HL-60 (cell line): ENCODE measurements around the gene SERPINA9.

Experiments
- DNase-seq, 2 experiments: peaks; one replicate each; pipeline ENCODE4 v3.0.0-alpha.2; 2010 to 2020; ENCODE audit warnings: low read depth in 1 of 2, low spot score in 1 of 2
- H3K27ac ChIP-seq: fragments of 250-450 bp; sonication (Bioruptor Pico); replicated peaks from 2 replicates; pipeline ENCODE4 v1.5.1; 2020; ENCODE audit warnings: mild to moderate bottlenecking, moderate library complexity
- H3K27me3 ChIP-seq: fragments of 250-450 bp; sonication (Bioruptor Pico); 2 replicates; pipeline ENCODE4 v1.5.1; 2021; ENCODE audit warnings: mild to moderate bottlenecking, moderate library complexity; ENCODE audit not compliant: insufficient read depth, poor library complexity, severe bottlenecking
- H3K4me3 ChIP-seq: replicated peaks from 2 replicates; pipeline ENCODE4 v1.5.1; 2011; ENCODE audit warnings: mild to moderate bottlenecking, control low read depth, low read length; ENCODE audit not compliant: insufficient read depth
- GABPA ChIP-seq: IDR thresholded peaks from 2 replicates; pipeline ENCODE4 v1.6.1; 2012; ENCODE audit warnings: low read depth
- POLR2AphosphoS5 ChIP-seq: IDR thresholded peaks from 2 replicates; pipeline ENCODE4 v1.6.1; 2012; ENCODE audit warnings: low read depth
- REST ChIP-seq: IDR thresholded peaks from 2 replicates; pipeline ENCODE4 v1.6.1; 2012; ENCODE audit warnings: low read depth; ENCODE audit not compliant: insufficient replicate concordance
- SPI1 ChIP-seq: IDR thresholded peaks from 2 replicates; pipeline ENCODE4 v1.6.1; 2012; ENCODE audit warnings: low read depth, mild to moderate bottlenecking, borderline replicate concordance
- TF ChIP-seq, protein P1 (sequence below): IDR thresholded peaks from one replicate; pipeline ENCODE4 v1.5.1; 2011; ENCODE audit warnings: low read length, control low read depth, inconsistent platforms; ENCODE audit not compliant: insufficient read depth

The SERPINA9 gene

GRCh38 chr14:94517248-94517640 lies 41.2 kb upstream of the SERPINA9 start:
- no peak for DNase-seq
- Histone ChIP-seq H3K27me3 (no peaks in the 10 kb centered on the region), H3K27ac (no peak overlapping the region), H3K4me3 (no peak overlapping the region)
- TF ChIP-seq GABPA, result no peak
- no peak for TF ChIP-seq POLR2AphosphoS5
- TF ChIP-seq, protein P1, sequence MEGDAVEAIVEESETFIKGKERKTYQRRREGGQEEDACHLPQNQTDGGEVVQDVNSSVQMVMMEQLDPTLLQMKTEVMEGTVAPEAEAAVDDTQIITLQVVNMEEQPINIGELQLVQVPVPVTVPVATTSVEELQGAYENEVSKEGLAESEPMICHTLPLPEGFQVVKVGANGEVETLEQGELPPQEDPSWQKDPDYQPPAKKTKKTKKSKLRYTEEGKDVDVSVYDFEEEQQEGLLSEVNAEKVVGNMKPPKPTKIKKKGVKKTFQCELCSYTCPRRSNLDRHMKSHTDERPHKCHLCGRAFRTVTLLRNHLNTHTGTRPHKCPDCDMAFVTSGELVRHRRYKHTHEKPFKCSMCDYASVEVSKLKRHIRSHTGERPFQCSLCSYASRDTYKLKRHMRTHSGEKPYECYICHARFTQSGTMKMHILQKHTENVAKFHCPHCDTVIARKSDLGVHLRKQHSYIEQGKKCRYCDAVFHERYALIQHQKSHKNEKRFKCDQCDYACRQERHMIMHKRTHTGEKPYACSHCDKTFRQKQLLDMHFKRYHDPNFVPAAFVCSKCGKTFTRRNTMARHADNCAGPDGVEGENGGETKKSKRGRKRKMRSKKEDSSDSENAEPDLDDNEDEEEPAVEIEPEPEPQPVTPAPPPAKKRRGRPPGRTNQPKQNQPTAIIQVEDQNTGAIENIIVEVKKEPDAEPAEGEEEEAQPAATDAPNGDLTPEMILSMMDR, result no peak
- TF ChIP-seq SPI1, result no peak
- no peak for TF ChIP-seq REST

DNA sequence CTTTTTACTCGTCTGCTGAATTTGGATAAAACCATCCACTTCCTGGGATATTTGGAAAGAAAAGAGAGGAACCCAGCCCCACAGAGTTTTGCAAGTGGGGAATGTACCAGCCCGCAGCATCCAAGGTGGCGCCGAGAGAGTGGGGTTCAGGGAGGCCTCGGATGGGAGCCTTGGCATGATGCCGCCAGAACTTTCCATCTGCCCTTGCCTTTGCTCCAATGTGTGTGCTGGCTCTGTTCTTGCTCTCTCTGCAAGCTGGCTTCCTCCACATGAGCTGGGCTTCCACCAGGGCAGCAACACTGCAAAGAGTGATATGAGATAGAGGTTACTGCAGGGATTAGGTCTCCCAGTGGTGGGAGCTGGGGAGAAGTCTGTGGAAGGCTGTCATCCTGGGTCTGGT lies 39.9 kb upstream of the SERPINA9 start:
- no peak overlapping the region for H3K4me3 ChIP-seq
- no peaks in the 10 kb centered on the region for H3K27me3 ChIP-seq
- no peak for TF ChIP-seq POLR2AphosphoS5
- TF ChIP-seq REST, result no peak
- no peak for TF ChIP-seq GABPA
- TF ChIP-seq, protein P1, result no peak
- no peak for TF ChIP-seq SPI1
- DNase-seq, result no peak
- no peak overlapping the region for H3K27ac ChIP-seq

GRCh38 chr14:94515426-94515825 lies 39.4 kb upstream of the SERPINA9 start:
- Histone ChIP-seq H3K4me3 (no peak overlapping the region), H3K27me3 (no peaks in the 10 kb centered on the region), H3K27ac (no peak overlapping the region)
- DNase-seq, result no peak
- TF ChIP-seq, protein P1, result no peak
- TF ChIP-seq REST, result no peak
- TF ChIP-seq POLR2AphosphoS5, result no peak
- TF ChIP-seq SPI1, result no peak
- TF ChIP-seq GABPA, result no peak
